Sigmoid colon (tissue), 4 donors: ENCODE results near the gene WDFY4.

Source experiments
- CTCF ChIP-seq, 4 experiments: fragments of 450-650 bp in 3 of 4; fragments of 200-600 bp in 1 of 4; IDR thresholded peaks; one replicate each; pipeline ENCODE4 v1.5.1; 2016 to 2019; ENCODE audit warnings: antibody characterized with exemption in 4 of 4, mild to moderate bottlenecking in 3 of 4, moderate library complexity in 2 of 4
- EP300 ChIP-seq, 4 donors: sonication (generic); formaldehyde crosslinking; IDR thresholded peaks; one replicate each; pipeline ENCODE4 v1.6.1; 2017; ENCODE audit warnings: antibody characterized with exemption in 4 of 4
- POLR2AphosphoS5 ChIP-seq, 4 donors: sonication (generic); formaldehyde crosslinking; IDR thresholded peaks; one replicate each; pipeline ENCODE4 v1.6.1; 2017; ENCODE audit warnings: antibody characterized with exemption in 4 of 4

GRCh38 chr10:48693206-48693605 is 8.5 kb downstream of the WDFY4 start:
- TF ChIP-seq POLR2AphosphoS5 (IDR thresholded peaks at IDR 0.05), result no peak
- TF ChIP-seq CTCF (IDR thresholded peaks at IDR 0.05), result no peak
- TF ChIP-seq EP300 (IDR thresholded peaks at IDR 0.05), result no peak
